Lower leg skin (tissue), 4 donors: Measurements from ENCODE around the gene MAD1L1. TPM values are rescaled to one million over a fixed set of nuclear protein-coding genes. Genes with fewer than 3 reads are reported as not detected.

ENCODE experiments used
- DNase-seq, 2 donors: peaks; one replicate each; pipeline ENCODE4 v3.0.0-alpha.2; 2019; ENCODE audit warnings: low spot score in 2 of 2
- H3K4me3 ChIP-seq: fragments of 200-600 bp; sonication (generic); 2 replicates; pipeline ENCODE4 v1.5.1; 2017; ENCODE audit warnings: mild to moderate bottlenecking, low read depth; ENCODE audit not compliant: poor library complexity, severe bottlenecking
- POLR2A ChIP-seq, 2 donors: fragments of 450-650 bp; IDR thresholded peaks; one replicate each; pipeline ENCODE4 v1.6.1; 2016 to 2017; ENCODE audit warnings: antibody characterized with exemption in 2 of 2, mild to moderate bottlenecking in 1 of 2, moderate library complexity in 1 of 2
- WGBS, 2 donors: methylation state at CpG; one replicate each; pipeline ENCODE4 v1.1.5; 2018; 5-methylcytosine and 5-hydroxymethylcytosine counted together
- intact Hi-C: fragments of 100-400 bp; cut with DNase I; formaldehyde crosslinking; loops from one replicate; pipeline ENCODE4 v1.15.0; 2023; ENCODE audit warnings: low total_unique reads
- total RNA-seq, 4 donors: library from RNA; depleted of rRNA; stranded (reverse); fragments of >200 nt; gene quantifications; one replicate each; pipeline ENCODE4 v1.1.0, GENCODE V29; 2016
- TF ChIP-seq, protein P1 (sequence below), 3 donors: fragments of 450-650 bp; IDR thresholded peaks; one replicate each; pipeline ENCODE4 v1.5.1; 2016; ENCODE audit warnings: antibody characterized with exemption in 3 of 3, mild to moderate bottlenecking in 3 of 3, moderate library complexity in 2 of 3

MAD1L1 gene
- total RNA-seq, 4 donors from 2014 or later, result 37.7 to 77.8 (median 59.4) TPM

DNA sequence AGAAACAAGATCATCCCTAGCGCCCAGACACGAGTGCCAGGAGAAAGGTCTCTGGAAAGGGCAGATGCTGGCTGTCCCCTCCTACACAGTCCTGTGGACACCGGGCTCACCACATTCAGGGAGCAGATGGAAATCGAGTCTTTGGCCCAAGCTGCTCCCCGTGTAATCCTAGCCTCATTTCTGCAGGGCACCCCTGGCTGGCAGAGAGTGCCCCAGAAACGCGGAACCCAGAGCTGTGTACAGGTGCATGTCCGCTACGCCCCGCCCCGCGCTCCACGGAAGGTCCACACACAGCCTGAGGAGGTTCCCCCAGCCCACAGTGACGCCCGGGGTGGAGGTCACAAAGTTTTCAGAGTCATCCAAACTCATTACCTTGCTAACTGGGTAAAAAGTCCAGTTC is 202.8 kb downstream of the MAD1L1 start:
- 93 to 95% methylated on average over 15 of the region's 15 CpGs for WGBS, 2 donors
- intact Hi-C loops, result no loop called here
- H3K4me3 ChIP-seq, result no peak overlapping the region
- peak in 1 of 2 donors; percentile 75 for DNase-seq
- TF ChIP-seq POLR2A (IDR thresholded peaks at IDR 0.05), result no peak
- TF ChIP-seq, protein P1, sequence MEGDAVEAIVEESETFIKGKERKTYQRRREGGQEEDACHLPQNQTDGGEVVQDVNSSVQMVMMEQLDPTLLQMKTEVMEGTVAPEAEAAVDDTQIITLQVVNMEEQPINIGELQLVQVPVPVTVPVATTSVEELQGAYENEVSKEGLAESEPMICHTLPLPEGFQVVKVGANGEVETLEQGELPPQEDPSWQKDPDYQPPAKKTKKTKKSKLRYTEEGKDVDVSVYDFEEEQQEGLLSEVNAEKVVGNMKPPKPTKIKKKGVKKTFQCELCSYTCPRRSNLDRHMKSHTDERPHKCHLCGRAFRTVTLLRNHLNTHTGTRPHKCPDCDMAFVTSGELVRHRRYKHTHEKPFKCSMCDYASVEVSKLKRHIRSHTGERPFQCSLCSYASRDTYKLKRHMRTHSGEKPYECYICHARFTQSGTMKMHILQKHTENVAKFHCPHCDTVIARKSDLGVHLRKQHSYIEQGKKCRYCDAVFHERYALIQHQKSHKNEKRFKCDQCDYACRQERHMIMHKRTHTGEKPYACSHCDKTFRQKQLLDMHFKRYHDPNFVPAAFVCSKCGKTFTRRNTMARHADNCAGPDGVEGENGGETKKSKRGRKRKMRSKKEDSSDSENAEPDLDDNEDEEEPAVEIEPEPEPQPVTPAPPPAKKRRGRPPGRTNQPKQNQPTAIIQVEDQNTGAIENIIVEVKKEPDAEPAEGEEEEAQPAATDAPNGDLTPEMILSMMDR (IDR thresholded peaks at IDR 0.05), result no peak

DNA sequence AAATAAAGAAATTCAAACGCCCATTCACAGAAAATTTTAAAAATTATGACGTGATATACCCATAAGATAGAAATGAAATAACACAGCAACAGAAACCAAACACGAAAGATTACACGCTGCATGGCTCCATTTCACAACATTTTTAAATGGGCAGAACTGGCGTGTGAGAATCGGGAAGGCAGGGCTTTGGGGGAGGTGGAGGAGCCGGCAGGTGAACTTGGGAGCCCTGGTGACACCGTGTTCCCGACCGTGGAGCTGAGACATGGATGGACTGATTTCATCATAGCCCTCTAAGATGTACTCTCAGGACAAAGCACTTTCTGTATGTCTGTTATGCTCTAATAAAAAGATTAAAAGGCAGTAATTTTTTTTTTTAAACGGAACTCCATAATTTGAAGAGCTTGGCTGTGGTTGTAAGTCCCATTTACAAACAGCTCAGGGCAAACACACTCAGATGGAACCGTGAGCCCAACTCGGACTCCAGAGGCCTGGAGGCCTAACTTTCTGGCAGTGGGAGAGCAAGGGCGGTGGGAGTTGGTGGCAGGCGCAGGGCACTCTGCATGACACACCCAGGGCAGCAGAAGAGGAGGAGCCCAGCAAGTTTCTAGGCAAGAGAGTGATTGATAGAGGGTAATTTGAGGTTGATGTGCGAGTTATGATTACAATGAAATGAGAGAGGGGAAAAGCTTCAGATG is 203.4 kb downstream of the MAD1L1 start:
- WGBS, 2 donors, result 81 to 87% methylated on average over 16 of the region's 16 CpGs
- intact Hi-C loops, result no loop called here
- no peak overlapping the region for H3K4me3 ChIP-seq
- TF ChIP-seq, protein P1 (IDR thresholded peaks at IDR 0.05), result no peak
- TF ChIP-seq POLR2A (IDR thresholded peaks at IDR 0.05), result no peak
- DNase-seq, result peak in 1 of 2 donors; percentile 58

DNA sequence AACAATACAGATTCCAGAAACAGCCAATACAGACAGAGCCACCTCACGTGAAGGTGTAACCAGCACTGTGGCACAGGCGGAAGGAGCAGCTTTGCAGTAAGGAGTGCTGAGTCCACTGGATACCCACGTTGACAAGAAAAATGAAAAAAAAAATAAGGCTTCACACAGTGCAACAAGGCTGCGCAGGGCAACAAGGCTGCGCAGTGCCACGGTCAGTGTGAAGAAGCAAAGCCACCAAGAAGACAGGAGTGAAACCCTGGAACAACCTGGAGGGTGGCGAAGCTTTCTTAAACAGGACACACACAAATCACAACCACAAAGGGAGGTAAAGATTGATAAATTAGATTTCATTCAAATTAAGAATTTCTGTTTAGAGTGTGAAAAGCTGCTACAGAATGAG is 204.0 kb downstream of the MAD1L1 start:
- intact Hi-C loops, result no loop called here
- H3K4me3 ChIP-seq, result no peak overlapping the region
- no peak for TF ChIP-seq POLR2A (IDR thresholded peaks at IDR 0.05)
- TF ChIP-seq, protein P1 (IDR thresholded peaks at IDR 0.05), result no peak
- 97% methylated on average over 7 of the region's 7 CpGs for WGBS, 2 donors
- peak in 1 of 2 donors; percentile 8 for DNase-seq

DNA sequence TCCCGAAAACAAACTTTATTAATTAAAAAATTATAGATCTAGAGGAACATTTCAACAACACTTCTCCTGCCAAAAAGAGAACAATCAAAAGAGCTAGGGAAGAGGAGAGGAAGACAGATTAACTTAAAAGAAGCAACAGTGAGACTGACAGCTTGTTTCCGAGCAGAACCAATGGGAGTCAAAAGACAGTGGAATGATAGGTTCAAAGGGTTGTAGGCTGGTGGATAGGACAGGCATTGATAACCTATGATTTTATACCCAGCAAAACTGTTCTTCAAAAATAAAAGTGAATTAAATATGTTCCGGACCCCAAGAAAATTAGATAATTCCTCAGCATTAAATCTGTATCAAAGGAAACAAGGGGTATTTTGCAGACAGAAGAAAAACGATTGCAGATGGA is 207.6 kb downstream of the MAD1L1 start:
- DNase-seq, result no peak
- intact Hi-C loops, result no loop called here
- TF ChIP-seq POLR2A (IDR thresholded peaks at IDR 0.05), result no peak
- TF ChIP-seq, protein P1 (IDR thresholded peaks at IDR 0.05), result no peak
- 96% methylated on average over 4 of the region's 4 CpGs for WGBS, 2 donors
- no peak overlapping the region for H3K4me3 ChIP-seq

DNA sequence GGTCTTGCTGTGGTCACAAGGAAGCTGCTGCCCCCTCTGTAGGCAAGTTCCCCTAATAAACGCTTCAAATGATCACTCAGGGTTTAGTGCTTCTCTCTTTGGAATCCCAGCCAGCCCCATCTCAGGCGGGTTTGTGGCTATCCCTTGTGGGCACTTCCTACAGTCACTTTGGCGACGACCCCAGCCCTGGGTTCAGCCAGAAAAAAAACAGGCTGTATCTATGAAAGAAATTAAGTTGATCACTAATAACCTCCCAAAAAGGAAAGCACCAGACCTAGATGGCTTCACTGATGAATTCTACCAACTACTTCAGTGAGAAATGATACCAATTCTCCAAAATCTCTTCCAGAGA is 208.2 kb downstream of the MAD1L1 start:
- intact Hi-C loops, result no loop called here
- peak in 1 of 2 donors; percentile 45 for DNase-seq
- no peak for TF ChIP-seq POLR2A (IDR thresholded peaks at IDR 0.05)
- TF ChIP-seq, protein P1 (IDR thresholded peaks at IDR 0.05), result no peak
- H3K4me3 ChIP-seq, result no peak overlapping the region
- whole genome bisulfite sequencing, 2 donors, result 92 to 98% methylated on average over 4 of the region's 4 CpGs
